ENCODE data around the gene HMGCL.
"Not testable (repeated sequence)": the region's sequence is repeated elsewhere in the genome, so short reads cannot be mapped to it uniquely, and the experiment has no call there.

The HMGCL gene

DNA sequence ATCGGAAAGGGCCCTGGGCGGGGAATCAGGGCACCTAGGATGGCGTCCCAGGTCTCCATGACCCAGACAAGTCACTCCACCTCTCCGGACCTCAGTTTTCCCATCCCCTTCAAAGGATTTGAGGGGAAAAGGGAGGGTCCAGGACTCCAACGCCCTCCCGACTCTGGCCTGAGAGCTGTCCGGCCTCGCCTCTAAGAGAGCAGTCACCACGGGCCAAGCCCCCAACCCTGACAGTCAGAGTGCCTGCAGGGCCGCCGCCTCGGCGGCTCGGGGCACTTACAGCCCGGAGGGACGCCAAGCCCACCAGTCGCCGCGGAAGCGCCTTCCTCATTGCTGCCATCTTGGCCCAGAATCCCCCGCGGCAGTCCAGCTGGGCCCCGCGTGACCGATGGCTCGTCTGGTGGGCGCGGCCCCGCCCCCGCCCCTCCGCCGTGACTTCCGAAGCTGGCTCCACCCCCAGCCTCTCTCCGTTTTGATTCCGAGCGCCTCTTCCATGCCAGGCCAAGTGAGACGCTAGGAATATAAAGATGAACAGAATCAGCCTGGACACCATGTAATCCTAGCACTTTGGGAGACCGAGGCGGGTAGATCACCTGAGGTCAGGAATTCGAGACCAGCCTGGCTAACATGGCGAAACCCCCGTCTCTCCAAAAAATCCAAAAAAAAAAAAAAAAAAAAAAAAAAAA lies at the start of gene HMGCL:
HMGCL (minus strand) TSS at position 354 of the 686 bp plus-strand sequence; CDS start at position 340, 14 bp downstream.
- DNase-seq (ENCODE audit: low spot score): peak; percentile 95

GRCh38 chr1:23872421-23872820 lies 47.2 kb upstream of the HMGCL start:
- no peak for DNase-seq (ENCODE audit: low spot score)

- DNase-seq (ENCODE audit: low spot score): no peak
Measured at GRCh38 chr1:23869051-23869450, 43.8 kb upstream of the HMGCL start.

GRCh38 chr1:23868557-23869016 lies 43.4 kb upstream of the HMGCL start:
- DNase-seq (ENCODE audit: low spot score): peak; percentile 34

DNA sequence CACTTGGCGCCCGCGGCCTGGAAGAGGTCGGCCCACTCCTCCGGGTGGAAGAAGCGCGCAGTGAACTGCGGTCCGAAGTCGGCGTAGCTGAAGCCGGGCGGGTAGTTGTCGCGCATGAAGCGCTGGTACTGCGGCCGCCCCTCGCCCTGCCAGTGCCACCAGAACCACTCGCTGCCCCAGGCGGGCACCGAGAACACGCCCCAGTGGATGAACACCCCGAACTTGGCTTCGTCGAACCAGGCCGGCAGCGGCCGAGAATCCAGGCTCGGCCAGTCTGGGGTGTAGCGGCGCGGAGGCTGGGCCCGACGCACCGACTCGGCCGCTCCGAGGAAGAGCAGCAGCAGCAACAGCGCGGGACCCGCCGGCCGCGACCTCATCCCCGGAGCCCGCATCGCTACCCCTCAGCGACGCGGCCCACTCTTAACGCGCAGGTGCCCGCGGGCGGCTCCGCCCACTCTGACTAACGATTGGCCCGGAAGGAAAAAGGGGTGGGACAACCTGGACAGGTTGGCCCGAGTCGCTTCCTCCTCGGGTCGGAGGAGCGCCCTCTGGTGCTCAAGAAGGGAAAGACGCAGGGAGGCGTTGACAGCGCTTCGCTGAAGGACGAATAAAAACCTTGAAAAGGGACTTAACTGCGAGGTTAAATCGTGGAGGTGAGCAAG lies 42.8 kb upstream of the HMGCL start, which contains the start of gene FUCA1:
FUCA1 (minus strand) TSS at position 396 of the 662 bp plus-strand sequence; CDS start at position 392, 4 bp downstream.
- DNase-seq (ENCODE audit: low spot score): peak; percentile 93

DNA sequence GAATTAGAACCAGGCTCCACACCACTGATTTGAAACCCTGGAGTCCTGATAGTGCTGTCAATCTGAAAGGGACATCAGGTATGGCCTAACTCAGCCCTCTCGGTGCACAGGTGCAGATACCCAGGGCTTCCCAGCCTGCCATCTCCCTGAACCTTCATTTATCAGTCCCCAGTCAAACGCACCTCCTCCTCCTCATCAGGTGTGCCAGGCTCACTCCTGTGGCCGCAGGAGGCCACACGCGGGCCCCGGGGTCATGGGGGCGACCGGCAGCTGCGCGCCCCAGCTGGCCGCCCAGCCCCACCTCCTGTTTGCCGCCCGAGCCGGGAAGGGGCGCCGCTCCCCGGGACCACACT lies 42.3 kb upstream of the HMGCL start:
- no peak for DNase-seq (ENCODE audit: low spot score)

GRCh38 chr1:23865543-23865930 lies 40.3 kb upstream of the HMGCL start:
- DNase-seq (ENCODE audit: low spot score): peak; percentile 17

GRCh38 chr1:23864801-23865542 lies 39.7 kb upstream of the HMGCL start:
- no peak for DNase-seq (ENCODE audit: low spot score)

GRCh38 chr1:23862640-23863039 lies 37.4 kb upstream of the HMGCL start:
- no peak for DNase-seq (ENCODE audit: low spot score)

DNA sequence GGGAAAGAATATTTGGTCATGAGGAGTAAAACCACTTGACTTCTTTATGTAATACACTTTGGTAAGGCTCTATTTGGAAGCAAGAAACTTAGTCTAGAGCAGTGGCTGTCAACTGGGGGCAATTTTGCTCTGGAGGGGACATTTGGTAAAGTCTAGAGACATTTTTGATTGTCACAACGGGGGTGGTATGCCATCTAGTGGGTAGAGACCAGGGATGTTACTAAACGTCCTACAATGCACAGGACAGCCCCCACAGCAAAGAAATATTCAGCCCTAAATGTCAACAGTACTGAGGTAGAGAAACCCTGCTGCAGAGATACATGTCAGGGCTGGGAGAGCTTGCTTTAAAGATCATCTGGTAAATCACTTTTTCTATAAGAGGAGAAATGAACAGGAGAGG lies 29.3 kb upstream of the HMGCL start:
- no peak for DNase-seq (ENCODE audit: low spot score)

DNA sequence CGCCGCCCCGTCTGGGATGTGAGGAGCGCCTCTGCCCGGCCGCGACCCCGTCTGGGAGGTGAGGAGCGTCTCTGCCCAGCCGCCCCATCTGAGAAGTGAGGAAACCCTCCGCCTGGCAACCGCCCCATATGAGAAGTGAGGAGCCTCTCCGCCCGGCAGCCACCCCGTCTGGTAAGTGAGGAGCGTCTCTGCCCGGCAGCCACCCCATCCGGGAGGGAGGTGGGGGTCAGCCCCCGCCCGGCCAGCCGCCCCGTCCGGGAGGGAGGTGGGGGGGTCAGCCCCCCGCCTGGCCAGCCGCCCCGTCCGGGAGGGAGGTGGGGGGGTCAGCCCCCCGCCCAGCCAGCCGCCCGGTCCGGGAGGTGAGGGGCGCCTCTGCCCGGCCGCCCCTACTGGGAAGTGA lies 27.9 kb upstream of the HMGCL start:
- DNase-seq (ENCODE audit: low spot score): not testable (repeated sequence)

- not testable (repeated sequence) for DNase-seq (ENCODE audit: low spot score)
Measured at GRCh38 chr1:23851406-23851805, 26.2 kb upstream of the HMGCL start.

- no peak for DNase-seq (ENCODE audit: low spot score)
Measured at GRCh38 chr1:23848673-23849616, 23.7 kb upstream of the HMGCL start.

DNA sequence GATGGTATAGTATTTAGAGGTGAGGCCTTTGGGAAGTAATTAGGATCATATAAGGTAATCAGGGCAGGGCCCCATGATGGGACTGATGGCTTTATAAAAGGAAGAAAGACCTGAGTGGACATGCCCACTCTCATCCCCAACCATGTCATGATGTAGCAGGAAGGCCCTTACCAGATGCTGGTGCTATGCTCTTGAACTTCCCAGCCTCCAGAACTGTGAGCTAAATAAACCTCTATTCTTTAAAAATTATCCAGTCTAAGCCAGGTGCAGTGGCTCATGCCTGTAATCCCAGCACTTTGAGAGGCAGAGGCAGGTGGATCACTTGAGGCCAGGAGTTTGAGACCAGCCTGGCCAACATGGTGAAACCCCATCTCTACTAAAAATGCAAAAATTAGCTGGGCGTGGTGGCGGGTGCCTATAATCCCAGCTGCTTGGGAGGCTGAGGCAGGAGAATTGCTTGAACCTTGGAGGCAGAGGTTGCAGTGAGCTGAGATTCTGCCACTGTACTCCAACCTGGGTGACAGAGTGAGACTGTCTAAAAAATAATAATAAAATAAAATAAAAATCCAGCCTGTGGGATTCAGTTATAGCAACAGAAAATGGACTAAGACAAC lies 22.4 kb upstream of the HMGCL start:
- DNase-seq (ENCODE audit: low spot score): not testable (repeated sequence)

GRCh38 chr1:23845163-23845562 lies 19.9 kb upstream of the HMGCL start:
- DNase-seq (ENCODE audit: low spot score): no peak

GRCh38 chr1:23843644-23844043 lies 18.4 kb upstream of the HMGCL start:
- no peak for DNase-seq (ENCODE audit: low spot score)

- DNase-seq (ENCODE audit: low spot score): peak; percentile 79
Measured at GRCh38 chr1:23838401-23838866, 13.2 kb upstream of the HMGCL start.

DNA sequence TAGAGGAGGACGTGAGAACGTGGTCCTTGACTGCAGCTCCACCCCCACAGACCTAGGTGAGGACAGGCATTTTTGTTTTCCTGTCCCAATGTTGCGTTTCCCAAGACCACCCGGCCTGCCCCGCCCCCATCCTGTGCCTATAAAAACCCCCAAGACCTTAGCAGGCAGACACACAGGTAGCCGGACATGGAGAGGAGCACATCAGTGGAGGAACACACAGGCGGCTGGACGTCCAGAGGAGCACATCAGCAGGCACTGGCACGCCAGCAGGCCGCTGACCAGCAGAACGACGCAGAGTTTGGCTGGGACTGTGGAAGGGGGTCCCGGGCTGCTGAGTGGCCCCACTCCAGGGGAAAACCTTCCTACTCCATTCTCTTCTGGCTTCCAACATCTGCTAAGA lies 12.7 kb upstream of the HMGCL start:
- DNase-seq (ENCODE audit: low spot score): no peak

GRCh38 chr1:23836037-23836436 lies 10.8 kb upstream of the HMGCL start:
- no peak for DNase-seq (ENCODE audit: low spot score)

DNA sequence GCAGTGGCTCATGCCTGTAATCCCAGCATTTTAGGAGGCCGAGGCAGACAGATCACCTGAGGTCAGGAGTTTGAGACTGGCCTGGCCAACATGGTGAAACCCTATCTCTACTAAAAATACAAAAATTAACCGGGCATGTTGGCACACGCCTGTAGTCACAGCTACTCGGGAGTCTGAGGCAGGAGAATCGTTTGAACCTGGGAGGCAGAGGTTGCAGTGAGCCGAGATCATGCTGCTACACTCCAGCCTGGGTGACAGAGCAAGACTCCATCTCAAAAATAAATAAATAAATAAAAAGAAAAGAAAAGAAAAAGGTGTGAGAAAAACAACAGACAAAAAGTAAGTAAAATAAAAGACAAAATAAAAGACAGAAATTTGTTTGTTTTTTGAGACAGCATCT lies 8.9 kb upstream of the HMGCL start:
- not testable (repeated sequence) for DNase-seq (ENCODE audit: low spot score)

DNA sequence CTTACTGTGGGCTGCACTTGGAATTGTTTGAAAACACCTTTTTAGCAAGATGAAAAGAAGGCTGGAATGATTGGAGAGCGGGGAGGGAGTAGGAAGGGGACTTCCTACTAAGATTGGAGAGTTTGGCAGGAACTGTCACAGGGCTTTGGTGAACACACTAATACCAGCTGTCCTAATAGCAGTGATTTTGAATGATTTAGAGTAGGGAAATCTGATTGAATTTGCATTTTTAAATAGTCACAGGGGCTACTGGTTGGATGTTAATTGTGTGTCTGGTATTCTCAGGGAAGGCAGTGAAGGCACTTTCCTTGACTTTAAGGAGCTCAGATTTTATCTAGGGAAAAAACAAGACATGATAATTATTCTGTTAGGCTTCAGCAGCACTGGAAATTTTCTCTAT lies 2.5 kb upstream of the HMGCL start:
- no peak for DNase-seq (ENCODE audit: low spot score)
